IMR-90 (cell line): ENCODE measurements around the gene ACVR1B. TPM values are rescaled to one million over a fixed set of nuclear protein-coding genes. Genes with fewer than 3 reads are reported as not detected.

Experiments
- ATAC-seq: fragments of 200-7000 bp; cut with Tn5 transposase; 2 replicates; pipeline ENCODE4 v1.9.1; 2020; ENCODE audit warnings: low read depth, mild to moderate bottlenecking, moderate library complexity
- BruUV-seq: library from RNA; stranded (reverse); fragments of 400-500 nt; replicated peaks from 2 replicates; lab custom pipeline; 2021; lab: Mats Ljungman, UMichigan
- CTCF ChIA-PET: fragments of 300-600 bp; formaldehyde crosslinking; extraction: SDS; loops from one replicate; lab custom pipeline; 2021; ENCODE audit warnings: antibody characterized with exemption; lab: Yijun Ruan, JAX
- POLR2A ChIA-PET: fragments of 300-600 bp; sonication (Branson Sonifier 250); formaldehyde crosslinking; loops from one replicate; lab custom pipeline; 2022; ENCODE audit warnings: antibody characterized with exemption; ENCODE audit not compliant: unreplicated experiment; lab: Charles Lee
- DNase-seq: peaks from one replicate; pipeline ENCODE4 v3.0.0; 2013
- H2AFZ ChIP-seq: replicated peaks from 2 replicates; pipeline ENCODE3; 2013; ENCODE audit warnings: low read length, mild to moderate bottlenecking; ENCODE audit not compliant: poor library complexity
- H2AK5ac ChIP-seq: 2 replicates; pipeline ENCODE4 v1.6.1; 2013; ENCODE audit warnings: low read depth, low read length, inconsistent platforms
- H2AK9ac ChIP-seq: replicated peaks from 2 replicates; pipeline ENCODE3; 2013; ENCODE audit warnings: mild to moderate bottlenecking, low read depth, low read length, moderate library complexity; ENCODE audit not compliant: poor library complexity
- H2BK120ac ChIP-seq: 2 replicates; pipeline ENCODE4 v1.6.1; 2013; ENCODE audit warnings: low read depth, low read length, inconsistent platforms
- H2BK15ac ChIP-seq: 3 replicates; pipeline ENCODE4 v1.6.1; 2013; ENCODE audit warnings: low read depth, low read length, inconsistent platforms
- H2BK20ac ChIP-seq: 2 replicates; pipeline ENCODE4 v1.6.1; 2013; ENCODE audit warnings: low read depth, mild to moderate bottlenecking, inconsistent platforms, low read length, moderate library complexity
- H2BK5ac ChIP-seq: 2 replicates; pipeline ENCODE4 v1.6.1; 2013; ENCODE audit warnings: mild to moderate bottlenecking, low read depth, low read length, inconsistent platforms; ENCODE audit not compliant: poor library complexity, severe bottlenecking
- H3K14ac ChIP-seq: replicated peaks from 2 replicates; pipeline ENCODE4 v1.6.1; 2013; ENCODE audit warnings: low read depth, low read length, inconsistent platforms
- H3K18ac ChIP-seq: 2 replicates; pipeline ENCODE4 v1.6.1; 2013; ENCODE audit warnings: low read depth, low read length, control low read depth
- H3K23ac ChIP-seq: 2 replicates; pipeline ENCODE4 v1.6.1; 2013; ENCODE audit warnings: low read depth, low read length, inconsistent platforms
- H3K27ac ChIP-seq: 2 replicates; pipeline ENCODE4 v1.5.1; 2013; ENCODE audit warnings: mild to moderate bottlenecking, control low read depth, low read length; ENCODE audit not compliant: insufficient read depth
- H3K27me3 ChIP-seq: 2 replicates; pipeline ENCODE4 v1.6.1; 2013; ENCODE audit warnings: low read length; ENCODE audit not compliant: control insufficient read depth, insufficient read depth
- H3K36me3 ChIP-seq: 2 replicates; pipeline ENCODE4 v1.6.1; 2013; ENCODE audit warnings: low read length, mixed read lengths; ENCODE audit not compliant: control insufficient read depth, insufficient read depth
- H3K4ac ChIP-seq: 2 replicates; pipeline ENCODE4 v1.6.1; 2013; ENCODE audit warnings: low read depth, low read length, inconsistent platforms
- H3K4me1 ChIP-seq: 2 replicates; pipeline ENCODE4 v1.6.1; 2013; ENCODE audit warnings: low read length, mixed read lengths; ENCODE audit not compliant: control insufficient read depth, insufficient read depth
- H3K4me2 ChIP-seq: 2 replicates; pipeline ENCODE4 v1.6.1; 2013; ENCODE audit warnings: low read depth, mild to moderate bottlenecking, control low read depth, low read length, moderate library complexity
- H3K4me3 ChIP-seq: 2 replicates; pipeline ENCODE4 v1.5.1; 2013; ENCODE audit warnings: low read depth, mild to moderate bottlenecking, control low read depth, low read length, moderate library complexity; ENCODE audit not compliant: insufficient read depth
- H3K56ac ChIP-seq: 2 replicates; pipeline ENCODE4 v1.6.1; 2013; ENCODE audit warnings: low read length, inconsistent platforms; ENCODE audit not compliant: insufficient read depth; ENCODE audit errors: extremely low read depth
- H3K79me1 ChIP-seq, 2 experiments: 2 replicates each; pipeline ENCODE4 v1.6.1; 2013; ENCODE audit warnings: low read length in 2 of 2, inconsistent platforms in 1 of 2, low read depth in 1 of 2
- H3K9ac ChIP-seq: 2 replicates; pipeline ENCODE4 v1.6.1; 2013; ENCODE audit warnings: low read depth, low read length, control low read depth
- H3K9me1 ChIP-seq: 2 replicates; pipeline ENCODE4 v1.6.1; 2013; ENCODE audit warnings: low read length, inconsistent platforms; ENCODE audit not compliant: insufficient read depth
- H3K9me3 ChIP-seq: 2 replicates; pipeline ENCODE4 v1.6.1; 2013; ENCODE audit warnings: low read length; ENCODE audit not compliant: control insufficient read depth, insufficient read depth
- H4K20me1 ChIP-seq: 2 replicates; pipeline ENCODE4 v1.6.1; 2013; ENCODE audit warnings: low read length, inconsistent platforms; ENCODE audit not compliant: insufficient read depth
- H4K5ac ChIP-seq: 2 replicates; pipeline ENCODE4 v1.6.1; 2013; ENCODE audit warnings: mild to moderate bottlenecking, low read depth, low read length, control low read depth
- H4K8ac ChIP-seq, 2 experiments: 2 replicates each; pipeline ENCODE4 v1.6.1; 2013; ENCODE audit warnings: low read depth in 2 of 2, low read length in 2 of 2, control low read depth in 1 of 2, inconsistent platforms in 1 of 2
- H4K91ac ChIP-seq: 2 replicates; pipeline ENCODE4 v1.6.1; 2013; ENCODE audit warnings: low read depth, low read length, inconsistent platforms; ENCODE audit not compliant: insufficient read depth
- BHLHE40 ChIP-seq: fragments of 150-350 bp; IDR thresholded peaks from 2 replicates; pipeline ENCODE4 v1.6.1; 2016; ENCODE audit warnings: mild to moderate bottlenecking, low read depth, low read length
- CEBPB ChIP-seq: IDR thresholded peaks from 2 replicates; pipeline ENCODE4 v1.6.1; 2012; ENCODE audit warnings: low read depth, low read length, improper control_type of control experiment
- CHD1 ChIP-seq: IDR thresholded peaks from 2 replicates; pipeline ENCODE4 v1.6.1; 2012; ENCODE audit warnings: low read depth, low read length, improper control_type of control experiment
- ELK1 ChIP-seq: fragments of 150-350 bp; IDR thresholded peaks from 2 replicates; pipeline ENCODE4 v1.6.1; 2016; ENCODE audit warnings: low read depth, mild to moderate bottlenecking, low read length, moderate library complexity, borderline replicate concordance
- FOS ChIP-seq: fragments of 150-350 bp; IDR thresholded peaks from 2 replicates; pipeline ENCODE4 v1.6.1; 2016; ENCODE audit warnings: low read depth, low read length
- MAFK ChIP-seq: IDR thresholded peaks from 2 replicates; pipeline ENCODE4 v1.6.1; 2012; ENCODE audit warnings: low read depth, low read length, improper control_type of control experiment
- NFE2L2 ChIP-seq: fragments of 150-350 bp; IDR thresholded peaks from 2 replicates; pipeline ENCODE4 v1.6.1; 2016; ENCODE audit warnings: low read depth, mild to moderate bottlenecking, low read length
- POLR2A ChIP-seq: IDR thresholded peaks from 2 replicates; pipeline ENCODE4 v1.6.1; 2012; ENCODE audit warnings: mild to moderate bottlenecking, low read depth, low read length
- RAD21 ChIP-seq: IDR thresholded peaks from 2 replicates; pipeline ENCODE4 v1.6.1; 2012; ENCODE audit warnings: low read length, improper control_type of control experiment
- RCOR1 ChIP-seq: IDR thresholded peaks from 2 replicates; pipeline ENCODE4 v1.6.1; 2012; ENCODE audit warnings: mild to moderate bottlenecking, low read length, improper control_type of control experiment; ENCODE audit not compliant: insufficient replicate concordance
- RFX5 ChIP-seq: IDR thresholded peaks from 2 replicates; pipeline ENCODE4 v1.8.0; 2012; ENCODE audit warnings: low read depth, mild to moderate bottlenecking, low read length, moderate library complexity
- USF2 ChIP-seq: fragments of 150-350 bp; IDR thresholded peaks from 2 replicates; pipeline ENCODE4 v1.6.1; 2017; ENCODE audit warnings: mild to moderate bottlenecking, antibody characterized with exemption, low read length, low read depth
- WGBS, 2 experiments: methylation state at CpG; one replicate each; pipeline versions ENCODE4 v1.1.5 to v1.1.7; 2013; ENCODE audit warnings: missing lambda C conversion rate in 2 of 2; ENCODE audit not compliant: insufficient read length in 1 of 2; ENCODE audit errors: extremely low coverage in 2 of 2; 5-methylcytosine and 5-hydroxymethylcytosine counted together
- dilution Hi-C: fragments of 300-500 bp; cut with HindIII; formaldehyde crosslinking; loops from one replicate; pipeline ENCODE4 v1.14.3; 2018; ENCODE audit warnings: low sequenced_read_pairs; ENCODE audit not compliant: unreplicated experiment
- in situ Hi-C: fragments of 300-500 bp; cut with MboI; formaldehyde crosslinking; loops from 3 replicates; pipeline ENCODE4 v1.14.3; 2019; ENCODE audit warnings: low sequenced_read_pairs, inconsistent platforms, mixed read lengths
- intact Hi-C: fragments of 100-400 bp; cut with micrococcal nuclease; formaldehyde crosslinking; loops from 2 replicates; pipeline ENCODE4 v1.10.0; 2022
- polyA plus RNA-seq, 3 experiments: library from polyadenylated mRNA; depleted of rRNA; stranded (reverse); fragments of >200 nt; gene quantifications; 2 replicates each; pipeline ENCODE4 v1.2.3, GENCODE V29; 2012; ENCODE audit warnings: low replicate concordance in 1 of 3
- total RNA-seq: library from RNA; depleted of rRNA; stranded (reverse); fragments of >200 nt; gene quantifications from 2 replicates; pipeline ENCODE4 v1.2.3, GENCODE V29; 2012
- TF ChIP-seq, protein P1 (sequence below): conservative IDR thresholded peaks from 2 replicates; pipeline ENCODE4 v1.5.1; 2012; ENCODE audit warnings: mild to moderate bottlenecking, low read depth, low read length, improper control_type of control experiment

The ACVR1B gene
- total and polyA plus RNA-seq, 2 of the 4 experiments (the other 2 are of a cell fraction) = 5.7 to 13.6 TPM

DNA sequence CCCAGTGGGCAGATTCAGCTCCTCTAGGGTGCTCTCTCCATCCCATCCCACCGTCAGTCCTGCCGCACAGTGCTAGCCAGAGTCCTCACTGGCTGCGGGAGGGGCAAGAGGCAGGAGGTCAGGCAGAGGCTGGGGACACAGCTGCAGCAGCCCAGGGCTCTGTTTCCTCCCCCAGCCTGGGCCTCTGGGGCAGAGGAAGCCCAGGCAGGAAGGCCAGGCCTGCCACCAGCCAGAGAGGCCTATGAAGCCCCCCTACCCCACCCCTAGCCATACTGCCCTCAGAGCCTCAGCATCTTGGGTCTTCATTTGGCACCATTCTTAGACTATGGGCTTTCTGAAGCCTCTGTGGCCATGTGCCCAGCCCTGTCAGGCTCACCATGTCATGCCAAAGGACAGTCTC, 40.8 kb upstream of the ACVR1B start:
- no CpG with 5 or more reads among the region's 3 CpGs for WGBS, 2 experiments
- Histone ChIP-seq H3K18ac (peak overlapping the region; percentile 12), H3K9me3 (no peaks in the 10 kb centered on the region), H3K56ac (no peak overlapping the region), H3K27me3 (no peaks in the 10 kb centered on the region), H2AK5ac (peak overlapping the region; percentile 97), H2BK5ac (no peak overlapping the region), H3K4me1 (peaks cover 42% of the 10 kb centered on the region), H4K20me1 (no peaks in the 10 kb centered on the region), H3K36me3 (peaks cover 7% of the 10 kb centered on the region; the same call in 1 of the 2 replicates), H3K9ac (peak overlapping the region; percentile 24; the same call in 1 of the 2 replicates), H2BK15ac (peak overlapping the region; percentile 74; the same call in 2 of the 3 replicates), H3K14ac (peak overlapping the region; percentile 61), H3K27ac (peak overlapping the region; percentile 22; the same call in 1 of the 2 replicates), H3K23ac (peak overlapping the region; percentile 72), H3K4me3 (no peak overlapping the region), H4K8ac (peak overlapping the region; percentile 9 to 97; a peak in 3 of 4 replicates), H2BK120ac (peak overlapping the region; percentile 88), H3K79me1 (peaks cover 0 to 35% of the 10 kb centered on the region in 2 experiments; a peak in 3 of 4 replicates), H3K4ac (peak overlapping the region; percentile 98), H3K4me2 (no peak overlapping the region; the same call in 1 of the 2 replicates), H4K91ac (peak overlapping the region; percentile 94), H2BK20ac (peak overlapping the region; percentile 88), H2AK9ac (peak overlapping the region; percentile 17), H2AFZ (peak overlapping the region; percentile 55), H3K9me1 (peaks cover 47% of the 10 kb centered on the region), H4K5ac (peak overlapping the region; percentile 78)
- in situ Hi-C loops = no loop called here
- dilution Hi-C loops = no loop called here
- ATAC-seq (no peak), DNase-seq (no peak)
- BruUV-seq = no TSS peak
- TF ChIP-seq FOS = no peak
- TF ChIP-seq NFE2L2 = no peak
- no peak for TF ChIP-seq USF2
- TF ChIP-seq RAD21 = no peak
- TF ChIP-seq CHD1 = no peak
- TF ChIP-seq CEBPB = no peak
- TF ChIP-seq RFX5 = no peak
- TF ChIP-seq MAFK = no peak
- TF ChIP-seq, protein P1, sequence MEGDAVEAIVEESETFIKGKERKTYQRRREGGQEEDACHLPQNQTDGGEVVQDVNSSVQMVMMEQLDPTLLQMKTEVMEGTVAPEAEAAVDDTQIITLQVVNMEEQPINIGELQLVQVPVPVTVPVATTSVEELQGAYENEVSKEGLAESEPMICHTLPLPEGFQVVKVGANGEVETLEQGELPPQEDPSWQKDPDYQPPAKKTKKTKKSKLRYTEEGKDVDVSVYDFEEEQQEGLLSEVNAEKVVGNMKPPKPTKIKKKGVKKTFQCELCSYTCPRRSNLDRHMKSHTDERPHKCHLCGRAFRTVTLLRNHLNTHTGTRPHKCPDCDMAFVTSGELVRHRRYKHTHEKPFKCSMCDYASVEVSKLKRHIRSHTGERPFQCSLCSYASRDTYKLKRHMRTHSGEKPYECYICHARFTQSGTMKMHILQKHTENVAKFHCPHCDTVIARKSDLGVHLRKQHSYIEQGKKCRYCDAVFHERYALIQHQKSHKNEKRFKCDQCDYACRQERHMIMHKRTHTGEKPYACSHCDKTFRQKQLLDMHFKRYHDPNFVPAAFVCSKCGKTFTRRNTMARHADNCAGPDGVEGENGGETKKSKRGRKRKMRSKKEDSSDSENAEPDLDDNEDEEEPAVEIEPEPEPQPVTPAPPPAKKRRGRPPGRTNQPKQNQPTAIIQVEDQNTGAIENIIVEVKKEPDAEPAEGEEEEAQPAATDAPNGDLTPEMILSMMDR = no peak
- no peak for TF ChIP-seq BHLHE40
- no peak for TF ChIP-seq ELK1
- no peak for TF ChIP-seq RCOR1
- no peak for TF ChIP-seq POLR2A
- CTCF ChIA-PET = no interaction called here
- intact Hi-C loops = no loop called here
- POLR2A ChIA-PET = interaction anchor here (0.6 kb wide), 1 partner anchor 53 kb away, joined by 5 read pairs; no protein-coding TSS in a partner anchor
